ENCODE data around the gene RAB40A.

- TF ChIP-seq CTCF (conservative IDR thresholded peaks at IDR 0.05; ENCODE audit: low read length) (peak; percentile 67), EZH2phosphoT487 (IDR thresholded peaks at IDR 0.05; ENCODE audit: borderline replicate concordance) (no peak)
These were observed 54.5 kb downstream of the RAB40A start for GRCh38 chrX:103464774-103465117.

Data from Loucy (cell line).